ENCODE measurements around the gene TMEM127.
"Not testable (repeated sequence)": the region's sequence is repeated elsewhere in the genome, so short reads cannot be mapped to it uniquely, and the experiment has no call there.

Gene TMEM127

DNA sequence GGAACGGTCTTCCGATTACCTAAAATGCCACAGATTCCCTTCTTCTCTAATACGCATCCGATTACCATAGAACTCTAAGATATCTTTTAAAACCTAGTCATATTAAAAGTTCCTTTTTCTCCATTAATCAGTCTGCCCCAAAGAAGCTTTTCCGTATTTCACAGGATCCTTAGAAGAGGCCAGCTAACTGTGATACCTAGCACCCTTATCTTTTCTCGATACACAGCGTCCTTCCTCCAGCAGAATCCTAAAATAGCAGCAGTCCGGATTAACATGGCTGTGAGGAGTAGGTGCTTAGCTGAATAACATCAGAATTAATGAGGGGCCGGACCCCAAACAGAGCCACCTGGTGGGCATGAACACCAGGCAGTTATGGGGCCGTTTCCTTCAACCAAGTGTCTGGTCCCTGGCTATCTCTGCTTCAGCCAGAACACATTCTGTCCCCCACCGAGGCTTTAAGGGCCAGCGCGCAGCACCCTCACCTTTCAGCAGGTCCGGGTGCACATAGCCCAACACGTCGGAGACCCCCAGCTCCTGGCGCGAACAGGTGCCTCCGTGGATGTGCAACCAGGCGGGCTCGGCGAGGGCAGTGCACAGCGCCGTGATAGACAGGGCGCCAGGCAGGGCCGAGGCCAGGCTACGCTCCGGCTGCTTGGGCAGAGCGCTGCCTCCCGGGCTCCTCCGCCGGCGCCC, 995 bp downstream of the TMEM127 start:
- H3K4me3 ChIP-seq (ENCODE audit: low read length in 2 of 2), result peak overlapping the region; percentile 82 to 96
- peak overlapping the region; percentile 23 to 92 for H3K27ac ChIP-seq (ENCODE audit: low read depth in 2 of 2, low read length in 2 of 2)
- H3K9me3 ChIP-seq (ENCODE audit: control insufficient read depth in 2 of 2, low read length in 2 of 2), result no peaks in the 10 kb centered on the region
- no peaks in the 10 kb centered on the region for H3K27me3 ChIP-seq (ENCODE audit: control insufficient read depth in 2 of 2, insufficient read depth in 2 of 2, low read length in 2 of 2)
- peaks cover 29 to 35% of the 10 kb centered on the region in 2 donors for H3K36me3 ChIP-seq (ENCODE audit: control insufficient read depth in 2 of 2, insufficient read depth in 2 of 2, low read length in 2 of 2)
- H3K9ac ChIP-seq (ENCODE audit: low read depth in 1 of 2, low read length in 2 of 2), result peak overlapping the region; percentile 85 to 97
- peaks cover 45 to 46% of the 10 kb centered on the region in 2 donors for H3K4me1 ChIP-seq (ENCODE audit: control insufficient read depth in 2 of 2, insufficient read depth in 2 of 2, low read length in 2 of 2)

DNA sequence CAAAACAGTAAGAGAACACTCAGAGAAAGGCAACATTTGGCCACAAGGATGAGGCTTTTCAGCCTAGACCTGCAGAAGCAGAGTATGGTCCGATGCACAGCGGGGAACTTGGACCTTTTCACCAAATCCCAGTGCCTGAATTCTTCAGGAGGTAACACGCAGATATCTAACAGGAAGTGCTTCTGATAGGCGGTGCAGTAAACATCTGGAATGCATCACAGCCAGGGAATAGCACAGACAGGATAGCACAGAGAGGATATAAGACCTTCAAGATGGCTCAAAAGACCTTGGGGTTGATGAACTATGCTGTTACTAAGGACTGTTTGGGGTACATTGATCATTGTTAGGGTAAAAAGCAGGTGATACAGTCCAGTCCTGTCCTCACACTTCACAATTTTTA, 1.7 kb downstream of the TMEM127 start:
- Histone ChIP-seq H3K4me1 (ENCODE audit: control insufficient read depth in 2 of 2, insufficient read depth in 2 of 2, low read length in 2 of 2) (peaks cover 51 to 54% of the 10 kb centered on the region in 2 donors), H3K36me3 (ENCODE audit: control insufficient read depth in 2 of 2, insufficient read depth in 2 of 2, low read length in 2 of 2) (peaks cover 26 to 30% of the 10 kb centered on the region in 2 donors), H3K27me3 (ENCODE audit: control insufficient read depth in 2 of 2, insufficient read depth in 2 of 2, low read length in 2 of 2) (no peaks in the 10 kb centered on the region), H3K9ac (ENCODE audit: low read depth in 1 of 2, low read length in 2 of 2) (peak overlapping the region in 1 of 2 donors; percentile 97), H3K9me3 (ENCODE audit: control insufficient read depth in 2 of 2, low read length in 2 of 2) (no peaks in the 10 kb centered on the region), H3K4me3 (ENCODE audit: low read length in 2 of 2) (peak overlapping the region; percentile 82 to 96), H3K27ac (ENCODE audit: low read depth in 2 of 2, low read length in 2 of 2) (no peak overlapping the region)

DNA sequence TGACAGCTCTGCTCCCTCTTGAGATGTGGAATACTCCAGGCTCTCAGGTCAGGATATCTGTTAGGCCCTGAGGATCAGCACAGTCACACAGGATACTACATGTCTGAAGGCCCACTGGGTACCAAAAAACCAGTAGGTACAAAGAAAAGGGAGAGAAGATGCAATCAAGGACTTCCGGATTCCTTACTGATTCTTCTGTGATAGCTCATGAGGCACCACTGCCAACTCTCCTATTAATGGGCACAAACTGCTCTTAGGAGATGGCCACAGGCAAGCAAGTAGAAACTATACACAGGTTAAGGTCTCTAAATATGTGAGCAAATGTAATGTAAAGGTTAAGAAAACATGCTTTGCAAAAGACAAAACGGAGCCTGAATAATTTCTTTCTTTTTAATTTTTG, 3.5 kb downstream of the TMEM127 start:
- Histone ChIP-seq H3K36me3 (ENCODE audit: control insufficient read depth in 2 of 2, insufficient read depth in 2 of 2, low read length in 2 of 2) (peaks cover 10 to 23% of the 10 kb centered on the region in 2 donors), H3K9ac (ENCODE audit: low read depth in 1 of 2, low read length in 2 of 2) (no peak overlapping the region), H3K27ac (ENCODE audit: low read depth in 2 of 2, low read length in 2 of 2) (peak overlapping the region in 1 of 2 donors; percentile 89), H3K4me3 (ENCODE audit: low read length in 2 of 2) (no peak overlapping the region), H3K27me3 (ENCODE audit: control insufficient read depth in 2 of 2, insufficient read depth in 2 of 2, low read length in 2 of 2) (no peaks in the 10 kb centered on the region), H3K4me1 (ENCODE audit: control insufficient read depth in 2 of 2, insufficient read depth in 2 of 2, low read length in 2 of 2) (peaks cover 53 to 54% of the 10 kb centered on the region in 2 donors), H3K9me3 (ENCODE audit: control insufficient read depth in 2 of 2, low read length in 2 of 2) (no peaks in the 10 kb centered on the region)

DNA sequence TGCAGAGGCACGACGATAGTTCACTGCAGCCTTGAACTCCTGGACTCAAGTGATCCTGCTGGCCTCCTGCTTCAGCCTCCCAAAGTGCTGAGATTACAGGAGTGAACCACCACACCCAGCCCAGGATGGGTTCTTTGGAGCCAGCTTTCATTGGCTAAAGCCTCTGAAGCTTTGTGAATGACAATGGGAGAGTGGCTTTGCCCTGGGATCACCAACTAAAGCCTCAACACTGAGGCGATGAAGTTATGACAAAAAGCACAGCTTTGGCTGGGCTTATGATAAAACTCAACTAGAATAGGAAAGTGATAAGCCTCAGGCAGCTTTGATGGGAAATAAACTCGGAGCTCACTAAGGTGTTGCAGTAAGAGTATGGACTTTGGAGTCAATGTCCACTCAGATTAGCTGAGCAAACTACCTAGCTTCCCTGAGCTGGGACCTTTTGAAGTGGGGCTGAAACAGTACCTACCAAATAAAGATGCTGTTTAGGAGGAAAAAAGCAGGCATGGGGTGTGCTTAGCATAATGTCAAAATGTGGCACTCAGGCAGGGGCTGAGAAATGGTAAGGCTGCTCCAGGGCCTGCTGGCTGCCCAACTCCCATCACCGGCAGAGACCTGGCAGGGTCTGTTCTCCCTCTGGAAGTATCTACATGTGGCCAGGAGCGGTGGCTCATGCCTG, 4.3 kb downstream of the TMEM127 start:
- Histone ChIP-seq H3K27me3 (ENCODE audit: control insufficient read depth in 2 of 2, insufficient read depth in 2 of 2, low read length in 2 of 2) (no peaks in the 10 kb centered on the region), H3K4me1 (ENCODE audit: control insufficient read depth in 2 of 2, insufficient read depth in 2 of 2, low read length in 2 of 2) (peaks cover 45 to 48% of the 10 kb centered on the region in 2 donors), H3K36me3 (ENCODE audit: control insufficient read depth in 2 of 2, insufficient read depth in 2 of 2, low read length in 2 of 2) (peaks cover 10 to 26% of the 10 kb centered on the region in 2 donors), H3K27ac (ENCODE audit: low read depth in 2 of 2, low read length in 2 of 2) (peak overlapping the region; percentile 89 to 93), H3K4me3 (ENCODE audit: low read length in 2 of 2) (no peak overlapping the region), H3K9me3 (ENCODE audit: control insufficient read depth in 2 of 2, low read length in 2 of 2) (no peaks in the 10 kb centered on the region), H3K9ac (ENCODE audit: low read depth in 1 of 2, low read length in 2 of 2) (peak overlapping the region in 1 of 2 donors; percentile 41)

DNA sequence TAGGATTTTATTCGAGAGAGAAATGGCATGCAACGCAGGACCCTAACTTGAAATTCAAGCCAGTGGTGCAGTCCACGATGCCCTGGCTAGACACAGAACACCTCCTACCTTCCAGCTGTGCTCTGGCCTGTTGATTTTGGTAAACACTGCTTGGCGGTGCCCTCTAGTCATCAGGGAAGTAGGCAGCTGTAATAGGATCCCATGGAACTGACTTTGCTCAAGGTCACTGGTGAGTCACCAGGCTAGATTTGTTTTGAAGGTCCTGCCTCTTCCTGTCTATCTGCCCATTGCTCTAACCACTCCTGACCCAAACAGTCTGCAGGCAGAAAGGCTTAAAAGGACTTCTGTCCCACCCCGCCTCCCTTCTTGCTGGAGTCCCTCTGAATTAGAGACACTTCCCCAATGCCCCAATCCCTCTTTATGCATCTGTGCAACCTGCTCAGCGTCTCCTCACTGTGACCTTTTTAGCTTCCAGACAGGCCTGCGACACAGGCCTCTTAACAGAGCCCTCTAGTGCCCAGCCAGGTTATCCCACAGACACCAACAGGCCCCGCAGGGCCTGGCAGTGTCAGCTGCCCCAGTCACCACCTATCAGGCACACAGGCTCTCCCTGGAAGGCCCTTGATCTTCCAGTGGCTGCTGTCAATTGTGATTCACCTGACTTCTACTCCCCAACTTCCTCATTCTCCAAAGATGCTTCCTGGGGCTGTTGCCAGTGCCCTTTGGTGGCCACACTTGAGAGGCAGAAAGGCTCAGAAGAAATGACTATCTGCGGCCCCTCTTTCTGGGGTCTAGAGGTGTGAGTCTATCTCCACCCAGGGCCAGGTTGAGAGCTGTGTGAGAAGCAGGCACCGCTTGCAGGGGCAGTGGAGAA, 5.2 kb downstream of the TMEM127 start:
- Histone ChIP-seq H3K27ac (ENCODE audit: low read depth in 2 of 2, low read length in 2 of 2) (peak overlapping the region; percentile 89 to 93), H3K4me1 (ENCODE audit: control insufficient read depth in 2 of 2, insufficient read depth in 2 of 2, low read length in 2 of 2) (peaks cover 45 to 48% of the 10 kb centered on the region in 2 donors), H3K9ac (ENCODE audit: low read depth in 1 of 2, low read length in 2 of 2) (peak overlapping the region; percentile 41 to 60), H3K36me3 (ENCODE audit: control insufficient read depth in 2 of 2, insufficient read depth in 2 of 2, low read length in 2 of 2) (peaks cover 10 to 30% of the 10 kb centered on the region in 2 donors), H3K9me3 (ENCODE audit: control insufficient read depth in 2 of 2, low read length in 2 of 2) (no peaks in the 10 kb centered on the region), H3K4me3 (ENCODE audit: low read length in 2 of 2) (peak overlapping the region; percentile 20 to 59), H3K27me3 (ENCODE audit: control insufficient read depth in 2 of 2, insufficient read depth in 2 of 2, low read length in 2 of 2) (no peaks in the 10 kb centered on the region)

DNA sequence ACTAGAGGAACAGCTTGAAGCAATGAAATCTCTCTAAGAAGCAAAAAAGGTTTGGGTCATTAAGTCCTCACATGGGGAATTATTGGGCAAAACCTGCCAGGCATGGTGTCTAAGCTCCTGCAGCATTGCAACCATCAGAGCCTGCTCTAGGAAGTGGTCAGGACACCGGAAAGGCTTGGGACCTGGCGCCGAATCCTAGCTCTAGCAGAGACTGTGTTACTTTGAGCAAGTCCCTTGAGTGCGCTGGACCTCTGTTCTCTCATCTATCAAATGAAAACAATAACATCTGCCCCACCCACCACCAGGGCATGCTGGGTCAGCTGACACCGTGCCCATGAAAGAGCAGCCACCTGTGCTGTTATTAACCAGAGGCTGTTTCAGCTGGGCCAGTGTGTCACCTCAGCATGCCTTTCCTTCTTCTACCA, 6.3 kb downstream of the TMEM127 start:
- H3K36me3 ChIP-seq (ENCODE audit: control insufficient read depth in 2 of 2, insufficient read depth in 2 of 2, low read length in 2 of 2), result peaks cover 22 to 41% of the 10 kb centered on the region in 2 donors
- H3K9me3 ChIP-seq (ENCODE audit: control insufficient read depth in 2 of 2, low read length in 2 of 2), result no peaks in the 10 kb centered on the region
- H3K9ac ChIP-seq (ENCODE audit: low read depth in 1 of 2, low read length in 2 of 2), result peak overlapping the region in 1 of 2 donors; percentile 41
- peak overlapping the region; percentile 89 to 93 for H3K27ac ChIP-seq (ENCODE audit: low read depth in 2 of 2, low read length in 2 of 2)
- H3K27me3 ChIP-seq (ENCODE audit: control insufficient read depth in 2 of 2, insufficient read depth in 2 of 2, low read length in 2 of 2), result no peaks in the 10 kb centered on the region
- H3K4me3 ChIP-seq (ENCODE audit: low read length in 2 of 2), result peak overlapping the region in 1 of 2 donors; percentile 59
- H3K4me1 ChIP-seq (ENCODE audit: control insufficient read depth in 2 of 2, insufficient read depth in 2 of 2, low read length in 2 of 2), result peaks cover 38 to 43% of the 10 kb centered on the region in 2 donors

DNA sequence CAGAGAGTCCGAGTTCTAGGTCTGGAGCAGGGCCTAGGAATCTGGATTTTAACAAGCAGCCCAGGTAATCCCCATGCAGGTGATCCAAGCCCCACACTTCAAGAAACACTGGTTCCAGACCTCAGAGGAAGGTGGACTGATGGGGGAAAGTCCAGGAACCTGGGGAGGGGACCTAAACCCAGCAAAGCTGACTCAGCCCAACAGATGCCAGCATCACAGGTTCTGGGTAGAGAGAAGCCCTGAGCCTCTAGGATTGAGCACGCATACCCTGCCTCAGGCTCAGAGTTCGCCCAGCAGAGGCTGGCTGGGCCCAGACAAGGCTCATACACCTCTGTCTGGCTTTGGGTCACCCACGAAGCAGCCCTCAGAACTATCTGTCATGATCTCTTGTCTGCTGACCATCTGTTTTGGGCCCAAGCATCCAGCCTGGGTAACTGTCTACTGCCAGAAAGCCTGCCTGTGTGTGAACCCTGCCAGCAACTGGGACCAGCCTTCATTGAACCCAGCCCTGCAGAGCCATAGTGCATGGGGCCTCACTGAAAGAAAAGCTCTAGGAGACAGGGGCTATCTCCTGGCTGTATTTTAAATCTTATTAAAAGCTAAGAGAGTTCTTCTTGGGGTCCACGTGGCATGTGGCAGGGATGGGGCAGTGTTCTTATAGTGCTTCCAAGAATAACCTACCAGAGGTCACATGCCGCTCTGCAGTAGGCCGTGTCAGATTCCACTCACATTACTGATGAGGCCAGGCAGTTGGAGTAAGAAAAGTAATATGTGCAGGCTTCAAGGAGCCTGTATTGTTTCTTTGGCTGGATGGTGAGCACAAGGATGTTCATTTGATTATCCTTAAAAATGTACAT, 7.4 kb downstream of the TMEM127 start:
- Histone ChIP-seq H3K27me3 (ENCODE audit: control insufficient read depth in 2 of 2, insufficient read depth in 2 of 2, low read length in 2 of 2) (no peaks in the 10 kb centered on the region), H3K27ac (ENCODE audit: low read depth in 2 of 2, low read length in 2 of 2) (peak overlapping the region; percentile 34 to 89), H3K9me3 (ENCODE audit: control insufficient read depth in 2 of 2, low read length in 2 of 2) (no peaks in the 10 kb centered on the region), H3K36me3 (ENCODE audit: control insufficient read depth in 2 of 2, insufficient read depth in 2 of 2, low read length in 2 of 2) (peaks cover 27 to 46% of the 10 kb centered on the region in 2 donors), H3K9ac (ENCODE audit: low read depth in 1 of 2, low read length in 2 of 2) (no peak overlapping the region), H3K4me1 (ENCODE audit: control insufficient read depth in 2 of 2, insufficient read depth in 2 of 2, low read length in 2 of 2) (peaks cover 32% of the 10 kb centered on the region in 2 donors), H3K4me3 (ENCODE audit: low read length in 2 of 2) (no peak overlapping the region)

DNA sequence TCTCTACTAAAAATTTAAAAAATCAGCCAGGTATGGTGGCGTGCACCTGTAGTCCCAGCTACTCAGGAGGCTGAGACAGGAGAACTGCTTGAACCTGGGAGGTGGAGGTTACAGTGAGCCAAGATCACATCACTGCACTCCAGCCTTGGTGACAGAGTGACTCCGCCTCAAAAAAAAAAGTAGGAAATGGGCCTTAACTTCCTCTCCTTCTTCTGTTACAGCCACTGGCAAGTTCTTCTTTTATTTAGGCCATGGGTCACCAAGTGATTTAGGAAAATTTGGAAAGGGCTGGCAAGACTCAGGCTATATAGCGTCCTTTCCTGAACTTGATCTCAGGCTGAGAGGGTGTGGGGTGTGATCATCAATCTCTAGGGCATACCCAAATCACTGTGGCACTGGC, 8.1 kb downstream of the TMEM127 start:
- Histone ChIP-seq H3K4me1 (ENCODE audit: control insufficient read depth in 2 of 2, insufficient read depth in 2 of 2, low read length in 2 of 2) (peaks cover 32% of the 10 kb centered on the region in 2 donors), H3K36me3 (ENCODE audit: control insufficient read depth in 2 of 2, insufficient read depth in 2 of 2, low read length in 2 of 2) (peaks cover 33 to 53% of the 10 kb centered on the region in 2 donors), H3K27ac (ENCODE audit: low read depth in 2 of 2, low read length in 2 of 2) (peak overlapping the region; percentile 34 to 89)
- not testable (repeated sequence) for H3K9me3 ChIP-seq (ENCODE audit: control insufficient read depth in 2 of 2, low read length in 2 of 2); H3K9ac ChIP-seq (ENCODE audit: low read depth in 1 of 2, low read length in 2 of 2); H3K27me3 ChIP-seq (ENCODE audit: control insufficient read depth in 2 of 2, insufficient read depth in 2 of 2, low read length in 2 of 2); H3K4me3 ChIP-seq (ENCODE audit: low read length in 2 of 2)

DNA sequence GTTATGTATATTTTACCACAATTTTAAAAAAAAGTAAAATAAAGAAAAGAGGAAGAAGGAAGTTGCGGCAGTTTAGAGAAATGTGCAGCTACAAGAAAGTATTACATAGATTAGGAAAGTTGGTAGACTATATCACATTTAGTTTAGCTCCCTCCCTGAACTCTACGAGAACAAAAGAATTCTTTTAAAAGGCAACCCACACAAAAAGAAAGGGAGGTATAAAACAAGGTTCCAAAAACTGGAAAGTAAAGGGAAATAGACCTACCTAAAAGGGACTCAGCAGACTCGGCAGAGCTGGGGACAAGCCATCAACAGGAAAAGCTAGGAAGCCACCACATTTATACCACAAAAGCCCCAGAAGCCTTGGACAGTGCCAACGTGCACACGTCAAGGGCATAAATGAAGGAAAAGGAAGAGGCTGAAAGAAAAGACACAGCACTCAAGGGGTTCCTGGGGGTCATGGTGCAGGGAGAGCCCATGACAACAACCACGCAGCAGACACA, 9.1 kb downstream of the TMEM127 start:
- Histone ChIP-seq H3K4me3 (ENCODE audit: low read length in 2 of 2) (no peak overlapping the region), H3K36me3 (ENCODE audit: control insufficient read depth in 2 of 2, insufficient read depth in 2 of 2, low read length in 2 of 2) (peaks cover 39 to 58% of the 10 kb centered on the region in 2 donors), H3K27me3 (ENCODE audit: control insufficient read depth in 2 of 2, insufficient read depth in 2 of 2, low read length in 2 of 2) (no peaks in the 10 kb centered on the region), H3K9ac (ENCODE audit: low read depth in 1 of 2, low read length in 2 of 2) (no peak overlapping the region), H3K9me3 (ENCODE audit: control insufficient read depth in 2 of 2, low read length in 2 of 2) (no peaks in the 10 kb centered on the region), H3K27ac (ENCODE audit: low read depth in 2 of 2, low read length in 2 of 2) (peak overlapping the region in 1 of 2 donors; percentile 25), H3K4me1 (ENCODE audit: control insufficient read depth in 2 of 2, insufficient read depth in 2 of 2, low read length in 2 of 2) (peaks cover 29 to 30% of the 10 kb centered on the region in 2 donors)

Data from mucosa of rectum (tissue), 2 donors.